Parathyroid adenoma (tissue), 2 donors: ENCODE results near the gene TMEM242.

Source experiments
- H2AFZ ChIP-seq: fragments of 300-600 bp; sonication (generic); one replicate; pipeline ENCODE4 v1.7.0; 2017; ENCODE audit warnings: antibody characterized with exemption, mild to moderate bottlenecking
- H3K27ac ChIP-seq: fragments of 300-600 bp; sonication (generic); one replicate; pipeline ENCODE4 v1.7.0; 2017
- H3K27me3 ChIP-seq: fragments of 300-600 bp; sonication (generic); one replicate; pipeline ENCODE4 v1.7.0; 2017; ENCODE audit warnings: low read length; ENCODE audit not compliant: control insufficient read depth, insufficient read depth
- H3K36me3 ChIP-seq: fragments of 300-600 bp; sonication (generic); one replicate; pipeline ENCODE4 v1.7.0; 2017; ENCODE audit warnings: low read length; ENCODE audit not compliant: control insufficient read depth, insufficient read depth
- H3K4me1 ChIP-seq: fragments of 300-600 bp; sonication (generic); one replicate; pipeline ENCODE4 v1.7.0; 2017; ENCODE audit warnings: control low read depth
- H3K4me2 ChIP-seq: fragments of 300-600 bp; sonication (generic); one replicate; pipeline ENCODE4 v1.7.0; 2017; ENCODE audit warnings: low read length
- H3K4me3 ChIP-seq: fragments of 300-600 bp; sonication (generic); one replicate; pipeline ENCODE4 v1.7.0; 2017; ENCODE audit warnings: low read depth, low read length
- H3K79me2 ChIP-seq: fragments of 300-600 bp; sonication (generic); one replicate; pipeline ENCODE4 v1.7.0; 2017; ENCODE audit warnings: control low read depth
- H3K9ac ChIP-seq: fragments of 300-600 bp; sonication (generic); one replicate; pipeline ENCODE4 v1.7.0; 2017; ENCODE audit warnings: mild to moderate bottlenecking
- H3K9me3 ChIP-seq: fragments of 300-600 bp; sonication (generic); one replicate; pipeline ENCODE4 v1.7.0; 2017; ENCODE audit warnings: low read length; ENCODE audit not compliant: control insufficient read depth
- TF ChIP-seq, protein P1 (sequence below): fragments of 300-600 bp; sonication (generic); IDR thresholded peaks from one replicate; pipeline ENCODE4 v1.7.0; 2017; ENCODE audit warnings: antibody characterized with exemption, mild to moderate bottlenecking
- donor health status: primary hyperparathyroidism.

TMEM242 gene

DNA sequence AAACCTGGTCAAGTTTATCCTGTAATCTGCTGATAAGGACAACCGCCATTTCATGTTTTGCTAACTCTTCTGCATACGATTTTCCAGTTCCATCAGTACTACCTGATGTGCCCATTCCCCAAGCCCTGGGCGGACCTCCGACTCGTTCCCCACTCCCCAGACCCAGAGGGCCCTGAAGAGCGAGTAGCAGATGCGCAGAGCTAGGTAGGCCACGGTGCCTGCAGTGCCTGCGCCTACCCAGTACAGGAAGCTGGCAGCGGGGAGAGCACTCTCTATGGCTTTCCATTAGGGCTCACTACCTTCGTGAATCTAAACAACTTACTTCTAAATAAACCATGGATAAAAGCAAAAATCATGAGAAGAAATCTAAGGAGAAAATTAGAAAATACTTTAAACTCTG, 43.3 kb upstream of the TMEM242 start:
- Histone ChIP-seq H3K9ac (no peak overlapping the region), H3K79me2 (no peaks in the 10 kb centered on the region), H2AFZ (no peak overlapping the region), H3K4me1 (no peaks in the 10 kb centered on the region), H3K4me3 (no peak overlapping the region), H3K27me3 (no peaks in the 10 kb centered on the region), H3K27ac (no peak overlapping the region), H3K36me3 (no peaks in the 10 kb centered on the region), H3K9me3 (no peaks in the 10 kb centered on the region), H3K4me2 (no peak overlapping the region)
- TF ChIP-seq, protein P1, sequence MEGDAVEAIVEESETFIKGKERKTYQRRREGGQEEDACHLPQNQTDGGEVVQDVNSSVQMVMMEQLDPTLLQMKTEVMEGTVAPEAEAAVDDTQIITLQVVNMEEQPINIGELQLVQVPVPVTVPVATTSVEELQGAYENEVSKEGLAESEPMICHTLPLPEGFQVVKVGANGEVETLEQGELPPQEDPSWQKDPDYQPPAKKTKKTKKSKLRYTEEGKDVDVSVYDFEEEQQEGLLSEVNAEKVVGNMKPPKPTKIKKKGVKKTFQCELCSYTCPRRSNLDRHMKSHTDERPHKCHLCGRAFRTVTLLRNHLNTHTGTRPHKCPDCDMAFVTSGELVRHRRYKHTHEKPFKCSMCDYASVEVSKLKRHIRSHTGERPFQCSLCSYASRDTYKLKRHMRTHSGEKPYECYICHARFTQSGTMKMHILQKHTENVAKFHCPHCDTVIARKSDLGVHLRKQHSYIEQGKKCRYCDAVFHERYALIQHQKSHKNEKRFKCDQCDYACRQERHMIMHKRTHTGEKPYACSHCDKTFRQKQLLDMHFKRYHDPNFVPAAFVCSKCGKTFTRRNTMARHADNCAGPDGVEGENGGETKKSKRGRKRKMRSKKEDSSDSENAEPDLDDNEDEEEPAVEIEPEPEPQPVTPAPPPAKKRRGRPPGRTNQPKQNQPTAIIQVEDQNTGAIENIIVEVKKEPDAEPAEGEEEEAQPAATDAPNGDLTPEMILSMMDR: no peak

DNA sequence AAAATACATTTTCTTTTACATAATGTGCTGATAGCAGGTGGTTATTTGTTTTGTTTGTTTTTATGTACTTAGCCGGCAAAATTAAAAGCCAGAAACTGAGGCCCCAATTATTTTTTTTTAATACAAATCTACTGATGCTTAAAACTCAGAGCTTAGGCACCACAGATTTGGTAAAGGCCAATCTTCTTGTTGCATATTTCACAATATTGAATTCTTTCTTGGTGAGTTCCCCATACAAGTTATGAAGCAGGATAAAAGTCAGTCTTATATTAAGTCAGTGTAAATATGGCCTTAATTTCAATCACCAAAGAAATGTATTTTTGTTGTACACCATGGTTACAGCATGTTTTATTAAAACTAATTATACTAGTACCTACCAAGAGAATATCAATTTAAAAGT, 41.4 kb upstream of the TMEM242 start:
- no peaks in the 10 kb centered on the region for H3K79me2 ChIP-seq
- H3K36me3 ChIP-seq: no peaks in the 10 kb centered on the region
- no peaks in the 10 kb centered on the region for H3K27me3 ChIP-seq
- H3K4me1 ChIP-seq: no peaks in the 10 kb centered on the region
- no peak overlapping the region for H3K9ac ChIP-seq
- TF ChIP-seq, protein P1: no peak
- H3K27ac ChIP-seq: no peak overlapping the region
- no peak overlapping the region for H2AFZ ChIP-seq
- no peak overlapping the region for H3K4me2 ChIP-seq
- no peaks in the 10 kb centered on the region for H3K9me3 ChIP-seq
- H3K4me3 ChIP-seq: no peak overlapping the region

DNA sequence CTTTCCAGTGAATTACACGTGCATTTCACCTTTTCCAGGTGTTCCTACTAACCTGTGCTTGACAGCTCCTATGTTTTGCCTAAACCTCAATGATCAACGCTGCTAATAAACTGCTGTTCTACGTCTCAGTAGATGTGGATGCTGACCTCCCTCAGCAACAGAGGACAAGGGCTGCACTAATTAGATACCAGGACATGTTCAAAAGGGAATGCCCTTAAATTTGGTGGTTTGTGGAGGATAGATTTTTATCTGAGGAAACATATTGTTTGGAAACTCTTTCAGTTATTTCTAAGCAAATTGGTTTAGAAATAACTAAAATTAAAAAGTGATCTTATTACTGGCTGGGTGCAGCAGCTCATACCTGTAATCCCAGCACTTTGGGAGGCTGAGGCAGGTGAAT, 38.6 kb upstream of the TMEM242 start:
- H3K9me3 ChIP-seq: no peaks in the 10 kb centered on the region
- H3K79me2 ChIP-seq: no peaks in the 10 kb centered on the region
- no peak overlapping the region for H3K27ac ChIP-seq
- no peak overlapping the region for H3K4me3 ChIP-seq
- no peak overlapping the region for H3K9ac ChIP-seq
- no peaks in the 10 kb centered on the region for H3K36me3 ChIP-seq
- H3K4me2 ChIP-seq: no peak overlapping the region
- TF ChIP-seq, protein P1: no peak
- no peak overlapping the region for H2AFZ ChIP-seq
- H3K4me1 ChIP-seq: no peaks in the 10 kb centered on the region
- H3K27me3 ChIP-seq: no peaks in the 10 kb centered on the region

DNA sequence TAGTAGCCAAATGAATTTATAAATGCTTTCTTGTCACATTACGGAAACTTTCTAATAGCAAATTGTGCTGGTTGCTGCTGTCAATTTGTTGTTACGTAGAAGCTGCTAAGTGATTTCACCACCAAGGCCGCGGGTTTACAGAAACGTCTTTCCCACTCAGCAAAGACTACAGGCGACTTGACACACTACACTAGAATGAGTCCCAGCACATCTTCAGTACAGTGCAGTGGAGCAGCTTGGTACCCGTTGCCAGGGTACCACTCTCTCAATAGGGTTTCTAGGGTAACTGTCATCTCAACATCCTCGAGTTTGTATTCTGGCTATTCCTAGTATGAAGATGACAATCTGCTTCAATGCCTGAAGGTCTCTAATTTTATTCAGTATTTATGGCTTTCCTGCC, 35.0 kb upstream of the TMEM242 start:
- Histone ChIP-seq H3K4me1 (no peaks in the 10 kb centered on the region), H3K36me3 (no peaks in the 10 kb centered on the region), H3K27ac (no peak overlapping the region), H3K27me3 (no peaks in the 10 kb centered on the region), H2AFZ (no peak overlapping the region), H3K9me3 (no peaks in the 10 kb centered on the region), H3K4me3 (no peak overlapping the region), H3K9ac (no peak overlapping the region), H3K79me2 (no peaks in the 10 kb centered on the region), H3K4me2 (no peak overlapping the region)
- TF ChIP-seq, protein P1: no peak

DNA sequence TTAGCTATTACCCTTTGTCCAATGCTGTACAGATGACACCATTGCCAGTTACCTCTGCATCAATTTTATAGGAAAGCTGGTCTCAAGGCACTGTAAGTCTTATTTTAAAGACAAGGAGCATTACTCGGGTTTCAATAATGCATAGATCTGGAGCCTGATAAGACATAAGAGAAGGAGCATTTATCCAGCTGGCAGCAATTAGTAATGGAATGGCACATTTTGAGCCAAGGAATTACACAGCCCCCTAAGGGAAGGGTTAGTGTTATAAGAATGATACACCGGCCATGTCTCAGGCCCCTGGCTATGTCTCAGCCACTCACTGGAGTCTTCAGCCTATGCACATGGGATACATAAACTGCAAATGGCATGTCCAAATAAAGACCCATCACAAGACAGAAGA, 23.1 kb upstream of the TMEM242 start:
- Histone ChIP-seq H3K27me3 (no peaks in the 10 kb centered on the region), H3K4me3 (no peak overlapping the region), H3K36me3 (no peaks in the 10 kb centered on the region)

More for the DNA sequence above, 23.1 kb upstream of the TMEM242 start:
- Histone ChIP-seq H2AFZ (no peak overlapping the region), H3K4me1 (no peaks in the 10 kb centered on the region), H3K9ac (no peak overlapping the region), H3K79me2 (no peaks in the 10 kb centered on the region), H3K27ac (no peak overlapping the region), H3K4me2 (no peak overlapping the region), H3K9me3 (no peaks in the 10 kb centered on the region)
- TF ChIP-seq, protein P1: no peak
